Measurements from ENCODE around the gene SULT1C4.

SULT1C4 gene

DNA sequence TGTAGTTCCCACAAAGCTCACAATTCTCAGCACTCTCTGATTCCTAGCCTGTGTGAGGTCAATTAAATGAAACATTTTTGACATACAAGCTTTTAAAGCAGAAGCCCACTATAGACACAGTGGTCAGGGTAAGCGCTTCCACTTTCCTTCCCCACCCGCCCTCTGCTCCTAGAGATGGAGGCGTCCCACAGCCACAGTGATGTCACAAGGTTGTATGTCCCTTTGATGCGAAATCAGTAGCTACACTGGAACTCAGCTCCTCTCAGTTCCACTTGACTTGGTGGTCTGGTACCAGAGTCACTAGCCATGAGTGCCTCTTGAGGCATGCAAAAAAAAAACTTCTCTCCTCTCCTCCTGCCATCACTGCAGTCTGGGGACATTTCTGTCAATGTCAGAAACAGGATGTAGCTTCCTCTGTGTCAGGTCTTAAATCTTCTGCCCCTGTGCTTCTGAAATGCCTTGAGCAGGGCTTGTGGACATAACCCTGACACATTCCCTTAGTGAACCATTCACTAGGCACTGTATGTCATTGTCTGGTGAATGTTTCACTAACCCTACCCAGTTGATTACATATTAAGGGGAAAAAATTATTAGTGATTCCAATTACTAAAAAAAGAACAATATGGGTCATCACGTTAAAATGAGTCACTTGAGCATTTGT, 7.8 kb downstream of the SULT1C4 start:
- no peaks in the 10 kb centered on the region for H3K36me3 Mint-ChIP-seq (ENCODE audit: low read depth)
- H3K27ac Mint-ChIP-seq, result no peak overlapping the region
- no peaks in the 10 kb centered on the region for H3K27me3 Mint-ChIP-seq
- no peak for ATAC-seq
- H3K4me1 Mint-ChIP-seq, result no peaks in the 10 kb centered on the region
- no peak overlapping the region for H3K4me3 Mint-ChIP-seq
- DNase-seq, result no peak
- H3K9me3 Mint-ChIP-seq, result no peaks in the 10 kb centered on the region

DNA sequence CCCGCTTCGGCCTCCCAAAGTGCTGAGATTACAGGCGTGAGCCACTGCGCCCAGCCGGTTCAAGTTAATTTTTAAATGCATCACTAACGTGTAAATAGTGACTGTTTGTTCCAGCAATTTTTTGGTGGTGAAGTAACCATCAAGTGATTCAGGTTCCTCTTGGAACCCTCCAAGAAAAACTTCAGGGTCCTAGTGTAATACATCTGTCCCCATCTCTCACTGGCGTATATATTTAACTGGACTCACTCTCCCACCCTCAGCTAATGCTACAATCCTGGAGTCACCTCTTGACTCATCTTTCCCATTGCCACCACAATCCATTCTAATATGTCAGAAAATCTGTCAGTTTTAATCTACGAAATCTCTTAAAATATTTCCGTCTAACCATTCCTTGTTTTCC, 10.3 kb downstream of the SULT1C4 start:
- DNase-seq (no peak), ATAC-seq (no peak)
- Mint-ChIP-seq H3K27ac (no peak overlapping the region), H3K36me3 (ENCODE audit: low read depth) (peaks cover 3% of the 10 kb centered on the region), H3K4me3 (no peak overlapping the region), H3K9me3 (peaks cover 11% of the 10 kb centered on the region), H3K4me1 (no peaks in the 10 kb centered on the region), H3K27me3 (no peaks in the 10 kb centered on the region)

DNA sequence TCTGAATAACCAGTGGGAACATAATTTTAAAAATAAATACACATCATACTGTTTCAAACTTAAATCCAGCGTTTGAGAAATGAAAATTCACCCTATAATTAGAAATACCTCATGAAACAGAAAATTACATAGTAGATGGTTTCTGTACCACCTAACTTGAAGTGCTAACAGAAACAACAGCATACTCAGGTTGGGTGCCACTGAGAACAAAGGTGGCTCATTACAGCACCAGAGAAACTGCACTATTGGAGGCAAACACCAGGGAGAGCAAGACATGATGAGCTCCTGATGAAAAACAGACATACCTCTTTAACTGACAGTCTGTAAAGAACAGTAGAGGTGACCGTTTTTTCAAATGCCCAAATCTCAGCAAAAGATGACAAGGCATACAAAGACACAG, 12.6 kb downstream of the SULT1C4 start:
- Mint-ChIP-seq H3K36me3 (ENCODE audit: low read depth) (peaks cover 4% of the 10 kb centered on the region), H3K27ac (no peak overlapping the region), H3K27me3 (no peaks in the 10 kb centered on the region), H3K4me1 (no peaks in the 10 kb centered on the region), H3K9me3 (peaks cover 17% of the 10 kb centered on the region), H3K4me3 (no peak overlapping the region)
- no peak for DNase-seq
- no peak for ATAC-seq

DNA sequence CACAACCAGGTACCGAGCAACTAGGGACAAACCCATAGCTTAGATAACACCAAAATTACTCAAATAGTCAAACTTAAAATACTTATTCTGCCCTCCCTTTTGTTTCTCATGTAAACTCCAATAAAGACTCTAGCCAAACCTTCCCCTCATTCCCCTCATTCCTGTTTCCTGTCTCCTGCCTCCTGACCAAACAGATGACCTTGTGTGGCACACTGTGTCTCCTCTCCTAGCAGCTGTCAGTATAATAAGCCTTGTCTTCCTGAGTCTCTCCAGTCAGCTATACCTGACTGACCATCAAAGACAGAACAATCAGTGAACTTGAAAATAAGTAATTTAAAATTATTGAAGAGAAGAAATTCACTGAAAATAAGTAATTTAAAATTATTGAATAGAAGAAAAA, 14.3 kb downstream of the SULT1C4 start:
- Mint-ChIP-seq H3K4me1 (no peaks in the 10 kb centered on the region), H3K36me3 (ENCODE audit: low read depth) (peaks cover 4% of the 10 kb centered on the region), H3K27me3 (no peaks in the 10 kb centered on the region), H3K4me3 (no peak overlapping the region), H3K27ac (no peak overlapping the region), H3K9me3 (peaks cover 17% of the 10 kb centered on the region)
- ATAC-seq (no peak), DNase-seq (no peak)

DNA sequence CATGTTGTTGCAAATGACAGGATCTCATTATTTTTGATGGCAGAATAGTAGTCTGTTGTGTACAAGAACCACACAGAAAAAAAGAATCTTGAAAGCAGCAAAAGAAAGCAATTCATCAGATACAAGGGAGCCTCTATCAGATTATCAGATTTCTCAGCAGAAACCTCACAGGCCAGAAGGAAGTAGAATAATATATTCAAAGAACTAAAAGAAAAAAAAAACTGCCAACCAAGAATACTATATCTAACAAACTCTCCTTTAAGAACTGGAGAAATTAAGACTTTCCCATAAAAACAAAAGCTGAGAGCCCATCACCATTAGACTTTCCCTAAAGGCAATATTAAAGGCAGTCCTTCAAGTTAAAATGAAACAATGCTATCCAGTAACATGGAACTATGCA, 15.4 kb downstream of the SULT1C4 start:
- H3K4me1 Mint-ChIP-seq, result no peaks in the 10 kb centered on the region
- peaks cover 5% of the 10 kb centered on the region for H3K36me3 Mint-ChIP-seq (ENCODE audit: low read depth)

DNA sequence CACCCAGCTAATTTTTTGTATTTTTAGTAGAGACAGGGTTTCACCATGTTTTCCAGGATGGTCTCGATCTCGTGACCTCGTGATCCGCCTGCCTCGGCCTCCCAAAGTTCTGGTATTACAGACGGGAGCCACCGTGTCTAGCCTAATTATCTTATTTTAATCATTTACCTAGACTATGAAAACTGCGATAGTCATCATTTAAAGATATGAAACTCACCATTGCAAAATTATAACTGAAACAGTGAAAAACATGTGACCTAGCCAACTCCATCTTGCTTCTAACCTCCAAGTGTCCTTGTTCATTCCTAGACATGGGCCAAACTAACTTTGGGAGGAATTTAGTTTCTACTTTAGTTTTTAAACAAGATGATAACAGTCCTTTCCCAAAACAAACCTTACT, 17.4 kb downstream of the SULT1C4 start:
- peaks cover 8% of the 10 kb centered on the region for H3K36me3 Mint-ChIP-seq (ENCODE audit: low read depth)
- H3K4me3 Mint-ChIP-seq, result no peak overlapping the region
- no peak for ATAC-seq
- DNase-seq, result no peak
- H3K9me3 Mint-ChIP-seq, result peaks cover 35% of the 10 kb centered on the region
- no peak overlapping the region for H3K27ac Mint-ChIP-seq
- no peaks in the 10 kb centered on the region for H3K27me3 Mint-ChIP-seq
- H3K4me1 Mint-ChIP-seq, result no peaks in the 10 kb centered on the region

More for the DNA sequence above, 15.4 kb downstream of the SULT1C4 start:
- H3K4me3 Mint-ChIP-seq, result no peak overlapping the region
- no peak overlapping the region for H3K27ac Mint-ChIP-seq
- no peak for DNase-seq
- H3K9me3 Mint-ChIP-seq, result peaks cover 20% of the 10 kb centered on the region
- no peaks in the 10 kb centered on the region for H3K27me3 Mint-ChIP-seq
- ATAC-seq, result no peak

DNA sequence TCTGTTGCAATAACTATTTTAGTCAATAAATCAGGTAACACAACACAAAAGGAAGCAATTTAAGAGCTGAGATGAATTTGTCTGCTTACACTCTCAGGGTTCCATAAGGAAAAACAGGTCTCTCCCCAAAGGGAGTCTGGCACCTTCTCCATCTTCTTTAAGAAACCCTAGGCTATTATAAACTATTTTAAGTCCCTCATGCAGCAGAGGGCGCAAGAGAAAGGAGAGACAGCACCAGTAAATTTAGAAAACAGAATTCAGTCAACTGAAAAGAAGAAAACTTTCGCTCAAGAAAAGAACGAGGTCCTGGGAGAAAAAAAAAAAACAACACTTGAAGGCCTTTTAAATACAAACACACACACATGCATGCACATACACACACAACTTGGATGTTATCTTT, 19.1 kb downstream of the SULT1C4 start:
- ATAC-seq, result no peak
- no peak overlapping the region for H3K27ac Mint-ChIP-seq
- DNase-seq, result no peak
- peaks cover 8% of the 10 kb centered on the region for H3K36me3 Mint-ChIP-seq (ENCODE audit: low read depth)
- H3K9me3 Mint-ChIP-seq, result peaks cover 35% of the 10 kb centered on the region
- no peaks in the 10 kb centered on the region for H3K4me1 Mint-ChIP-seq
- H3K27me3 Mint-ChIP-seq, result no peaks in the 10 kb centered on the region
- no peak overlapping the region for H3K4me3 Mint-ChIP-seq

DNA sequence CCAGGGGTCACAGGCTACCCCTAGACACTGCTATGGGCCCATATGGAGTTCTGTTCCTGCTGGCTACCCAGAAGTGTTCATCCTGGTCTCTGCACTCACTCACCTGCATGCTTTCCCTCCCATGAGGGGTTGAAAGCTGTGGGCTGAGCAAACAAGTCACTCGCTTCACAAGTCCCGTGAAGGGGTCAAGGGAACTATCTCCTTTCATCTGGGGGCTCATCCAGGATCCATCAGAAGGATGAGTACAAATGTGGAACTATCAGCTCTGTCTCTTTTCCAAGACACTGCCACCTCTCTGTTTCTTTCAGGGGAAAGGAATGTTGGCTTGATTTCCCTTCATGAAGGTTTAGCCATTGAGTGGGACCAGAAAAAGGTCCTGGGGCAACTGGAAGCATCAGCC, 21.7 kb downstream of the SULT1C4 start:
- H3K9me3 Mint-ChIP-seq, result peaks cover 28% of the 10 kb centered on the region
- H3K4me1 Mint-ChIP-seq, result no peaks in the 10 kb centered on the region
- DNase-seq (no peak), ATAC-seq (no peak)
- peaks cover 4% of the 10 kb centered on the region for H3K27me3 Mint-ChIP-seq
- H3K36me3 Mint-ChIP-seq (ENCODE audit: low read depth), result peaks cover 4% of the 10 kb centered on the region
- H3K27ac Mint-ChIP-seq, result no peak overlapping the region
- H3K4me3 Mint-ChIP-seq, result no peak overlapping the region

DNA sequence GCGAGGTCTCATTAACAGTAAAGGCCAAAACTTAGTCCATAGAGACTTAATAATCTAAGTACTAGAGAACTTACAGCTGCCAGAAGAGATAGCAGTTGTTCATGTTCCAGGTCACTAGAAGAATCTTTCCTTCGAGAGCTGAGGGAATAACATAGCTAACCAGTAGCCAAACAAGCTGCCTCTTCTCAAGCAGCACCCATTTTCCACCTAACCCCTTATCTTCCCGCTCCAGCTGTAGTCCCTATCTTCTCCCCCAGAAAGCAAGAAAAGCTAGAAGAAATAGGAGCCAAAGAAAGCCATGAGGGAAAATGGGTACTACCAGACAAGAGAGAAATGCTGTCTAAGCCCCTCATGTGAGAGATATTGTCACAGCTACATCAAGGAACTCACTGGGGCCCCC, 24.0 kb downstream of the SULT1C4 start:
- H3K9me3 Mint-ChIP-seq, result peaks cover 44% of the 10 kb centered on the region
- H3K27ac Mint-ChIP-seq, result no peak overlapping the region
- H3K27me3 Mint-ChIP-seq, result peaks cover 4% of the 10 kb centered on the region
- no peaks in the 10 kb centered on the region for H3K4me1 Mint-ChIP-seq
- ATAC-seq, result no peak
- peaks cover 4% of the 10 kb centered on the region for H3K36me3 Mint-ChIP-seq (ENCODE audit: low read depth)
- H3K4me3 Mint-ChIP-seq, result no peak overlapping the region
- DNase-seq, result no peak

DNA sequence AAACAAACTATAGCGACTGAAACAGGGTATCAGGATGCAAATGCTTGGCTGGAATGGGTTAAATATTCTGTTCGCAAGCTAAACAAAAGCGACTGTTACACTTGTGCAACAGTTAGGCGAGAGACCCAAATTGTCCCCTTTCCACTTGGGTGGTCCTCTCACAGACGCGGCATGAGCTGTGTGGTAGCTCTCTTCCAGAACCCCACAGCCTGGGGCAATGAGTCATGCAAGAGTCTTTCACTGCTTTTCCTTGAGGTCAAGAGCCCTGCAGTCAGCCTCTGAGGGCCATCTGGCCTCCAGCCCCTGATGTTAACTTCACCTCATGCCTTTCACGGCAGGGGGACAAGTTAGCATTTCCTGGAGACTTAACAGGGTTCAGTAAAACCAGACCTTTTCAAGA, 25.7 kb downstream of the SULT1C4 start:
- H3K4me3 Mint-ChIP-seq, result no peak overlapping the region
- peaks cover 6% of the 10 kb centered on the region for H3K27me3 Mint-ChIP-seq
- no peaks in the 10 kb centered on the region for H3K4me1 Mint-ChIP-seq
- no peak overlapping the region for H3K27ac Mint-ChIP-seq
- DNase-seq (no peak), ATAC-seq (no peak)
- H3K36me3 Mint-ChIP-seq (ENCODE audit: low read depth), result peaks cover 2% of the 10 kb centered on the region
- peaks cover 38% of the 10 kb centered on the region for H3K9me3 Mint-ChIP-seq

DNA sequence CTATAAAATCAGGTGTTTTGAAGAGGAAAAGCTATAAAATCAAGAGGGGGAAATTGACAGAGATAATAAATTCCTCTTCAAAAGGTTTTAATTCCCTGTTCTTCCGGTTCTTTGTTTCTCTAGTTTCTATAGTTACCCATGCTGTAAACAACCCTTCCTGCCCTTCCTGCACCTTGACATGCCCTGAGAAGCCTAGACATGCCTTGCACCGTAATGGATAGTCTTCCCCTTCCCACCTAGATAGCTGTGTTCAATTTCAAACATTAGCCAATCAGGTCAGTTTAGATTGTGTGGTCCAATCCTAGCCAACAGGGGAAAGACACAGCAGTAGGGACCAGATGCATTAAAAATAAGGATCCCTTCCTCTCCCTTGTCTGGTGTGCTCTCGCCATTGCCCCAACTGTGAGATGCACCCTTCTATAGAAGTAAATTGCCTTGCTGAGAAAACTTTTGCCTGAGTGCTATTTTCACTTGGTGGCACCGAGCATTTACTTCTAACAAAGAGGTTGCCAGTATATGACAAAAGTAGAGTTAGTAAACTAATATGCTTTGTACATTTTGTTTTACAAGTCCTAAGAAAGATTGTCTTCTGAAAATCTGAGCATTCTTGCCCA, 27.1 kb downstream of the SULT1C4 start:
- Mint-ChIP-seq H3K27me3 (peaks cover 7% of the 10 kb centered on the region), H3K4me3 (no peak overlapping the region), H3K27ac (no peak overlapping the region), H3K4me1 (no peaks in the 10 kb centered on the region), H3K36me3 (ENCODE audit: low read depth) (no peaks in the 10 kb centered on the region), H3K9me3 (peaks cover 26% of the 10 kb centered on the region)
- DNase-seq (no peak), ATAC-seq (no peak)

DNA sequence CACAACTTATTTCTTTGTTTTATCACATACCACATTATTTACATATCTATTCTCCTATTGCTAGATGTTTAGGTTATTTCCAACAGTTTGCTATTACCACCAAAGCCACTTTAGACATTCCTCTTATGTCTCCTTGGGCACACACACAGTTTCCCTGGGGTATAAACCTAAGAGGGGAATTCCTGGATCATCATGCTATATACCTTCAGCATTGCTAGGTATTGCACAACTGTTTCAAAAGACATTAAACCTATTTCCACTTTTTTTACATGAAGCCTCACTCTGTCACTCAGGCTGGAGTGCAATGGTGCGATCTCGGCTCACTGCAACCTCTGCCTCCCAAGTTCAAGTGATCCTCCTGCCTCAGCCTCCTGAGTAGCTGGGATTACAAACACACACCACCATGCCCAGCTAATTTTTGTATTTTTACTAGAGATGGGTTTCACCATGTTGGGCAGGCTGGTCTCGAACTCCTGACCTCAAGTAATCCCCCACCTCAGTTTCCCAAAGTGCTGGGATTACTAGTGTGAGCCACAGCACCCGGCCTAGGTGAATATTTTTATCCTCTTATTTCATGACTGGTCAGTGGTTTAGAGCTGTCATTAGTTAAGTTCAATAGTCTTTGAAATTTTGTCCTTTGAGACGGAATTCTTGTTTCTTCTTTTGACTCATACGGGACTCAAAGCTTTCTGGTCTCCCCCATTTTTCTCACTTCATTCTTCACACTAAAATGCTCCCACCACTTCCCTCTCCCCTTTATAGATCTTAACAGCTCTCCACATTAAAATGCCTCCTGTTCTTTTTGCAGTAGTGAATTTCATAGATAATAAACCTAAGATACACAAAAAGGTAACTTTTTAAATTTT, 30.3 kb downstream of the SULT1C4 start:
- H3K27ac Mint-ChIP-seq, result no peak overlapping the region
- no peaks in the 10 kb centered on the region for H3K36me3 Mint-ChIP-seq (ENCODE audit: low read depth)
- no peak for DNase-seq
- peaks cover 7% of the 10 kb centered on the region for H3K27me3 Mint-ChIP-seq
- no peak overlapping the region for H3K4me3 Mint-ChIP-seq
- peaks cover 26% of the 10 kb centered on the region for H3K9me3 Mint-ChIP-seq
- ATAC-seq, result no peak
- no peaks in the 10 kb centered on the region for H3K4me1 Mint-ChIP-seq

DNA sequence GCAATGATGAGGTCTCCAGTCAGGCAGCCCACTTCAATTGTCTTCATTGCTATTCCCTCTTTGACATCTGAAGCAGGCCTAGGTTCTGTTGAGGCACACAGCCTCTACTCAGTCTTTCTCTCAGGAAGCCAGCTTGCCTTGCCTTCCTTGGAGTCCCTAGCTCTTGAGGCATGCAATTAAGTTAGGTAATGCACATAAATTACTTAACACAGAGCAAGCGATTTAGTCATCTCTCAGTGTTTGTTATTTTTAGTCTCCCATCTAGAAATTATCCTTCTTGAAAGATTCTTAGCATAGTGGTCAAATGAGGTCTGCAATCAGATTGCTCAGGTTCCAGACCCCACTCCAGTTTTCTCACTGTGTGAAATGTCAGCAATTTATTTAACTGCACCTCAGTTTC, 32.0 kb downstream of the SULT1C4 start:
- Mint-ChIP-seq H3K27ac (no peak overlapping the region), H3K36me3 (ENCODE audit: low read depth) (no peaks in the 10 kb centered on the region), H3K4me1 (no peaks in the 10 kb centered on the region), H3K4me3 (no peak overlapping the region), H3K27me3 (peaks cover 3% of the 10 kb centered on the region), H3K9me3 (peaks cover 13% of the 10 kb centered on the region)
- DNase-seq (no peak), ATAC-seq (no peak)

DNA sequence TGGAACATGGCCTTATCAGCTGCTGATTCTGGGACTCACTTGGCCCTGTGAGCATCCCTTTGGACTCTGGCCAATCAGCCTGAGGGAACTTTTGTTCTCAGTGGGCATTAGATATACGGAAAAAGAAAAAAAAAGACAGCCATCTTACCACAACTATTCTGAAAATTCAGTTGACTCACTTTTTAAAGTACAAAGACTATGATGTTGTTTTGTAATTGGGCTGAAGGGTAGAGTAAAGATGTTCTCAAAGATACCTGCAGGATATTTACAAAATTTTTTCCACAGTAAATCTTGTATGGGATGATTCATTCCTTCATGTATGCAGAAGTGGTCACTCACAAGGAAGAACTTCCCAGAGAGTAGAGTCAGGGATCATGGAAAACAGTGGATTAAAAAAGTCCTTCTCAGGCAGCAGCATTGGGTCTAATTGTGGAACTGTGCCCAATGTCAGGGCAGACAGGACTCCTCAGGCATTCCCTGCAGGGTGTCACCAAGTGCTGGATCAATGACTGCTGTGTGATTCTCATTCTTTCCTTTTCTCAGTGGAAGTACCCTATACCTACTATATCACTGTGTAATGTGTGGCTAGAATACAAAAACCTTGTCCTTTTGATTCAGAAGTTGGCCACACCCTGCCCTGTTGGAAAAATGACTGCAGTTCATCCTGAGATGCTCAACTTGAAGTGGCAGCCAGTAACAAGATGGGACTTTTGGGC, 35.4 kb downstream of the SULT1C4 start:
- Mint-ChIP-seq H3K4me1 (no peaks in the 10 kb centered on the region), H3K36me3 (ENCODE audit: low read depth) (no peaks in the 10 kb centered on the region), H3K4me3 (no peak overlapping the region), H3K27me3 (peaks cover 3% of the 10 kb centered on the region), H3K9me3 (no peaks in the 10 kb centered on the region), H3K27ac (no peak overlapping the region)
- DNase-seq, result no peak
- no peak for ATAC-seq

Measured in activated naive CD8-positive, alpha-beta T cell treated with anti-CD3 and anti-CD28 coated beads, Interleukin-2, amount 50 U/mL, for 24 hours (primary cell).